Measurements from ENCODE around the gene MTPN.

- no peak for TF ChIP-seq POLR2A (IDR thresholded peaks at IDR 0.05)
- TF ChIP-seq CTCF (IDR thresholded peaks at IDR 0.05), result no peak
- no peak for TF ChIP-seq EP300 (IDR thresholded peaks at IDR 0.05)
Measured at GRCh38 chr7:135936497-135937217, 40.5 kb downstream of the MTPN start.

All from ovary (tissue), 3 donors.